Peyer's patch (tissue), 4 donors: ENCODE measurements around the gene CCDC57.

Experiments used
- POLR2A ChIP-seq, 2 donors: fragments of 450-650 bp; IDR thresholded peaks; one replicate each; pipeline ENCODE4 v1.5.1; 2017; ENCODE audit warnings: antibody characterized with exemption in 2 of 2, mild to moderate bottlenecking in 2 of 2, moderate library complexity in 2 of 2
- TF ChIP-seq, protein P1 (sequence below), 6 experiments: fragments of 450-650 bp in 4 of 6; fragments of 200-600 bp in 2 of 6; sonication (generic) in 1 of 6; IDR thresholded peaks; one replicate each; pipeline ENCODE4 v1.5.1; 2017 to 2019; ENCODE audit warnings: antibody characterized with exemption in 6 of 6, mild to moderate bottlenecking in 3 of 6, moderate library complexity in 1 of 6

GRCh38 chr17:82083009-82083408, 129.6 kb downstream of the CCDC57 start:
- TF ChIP-seq, protein P1, sequence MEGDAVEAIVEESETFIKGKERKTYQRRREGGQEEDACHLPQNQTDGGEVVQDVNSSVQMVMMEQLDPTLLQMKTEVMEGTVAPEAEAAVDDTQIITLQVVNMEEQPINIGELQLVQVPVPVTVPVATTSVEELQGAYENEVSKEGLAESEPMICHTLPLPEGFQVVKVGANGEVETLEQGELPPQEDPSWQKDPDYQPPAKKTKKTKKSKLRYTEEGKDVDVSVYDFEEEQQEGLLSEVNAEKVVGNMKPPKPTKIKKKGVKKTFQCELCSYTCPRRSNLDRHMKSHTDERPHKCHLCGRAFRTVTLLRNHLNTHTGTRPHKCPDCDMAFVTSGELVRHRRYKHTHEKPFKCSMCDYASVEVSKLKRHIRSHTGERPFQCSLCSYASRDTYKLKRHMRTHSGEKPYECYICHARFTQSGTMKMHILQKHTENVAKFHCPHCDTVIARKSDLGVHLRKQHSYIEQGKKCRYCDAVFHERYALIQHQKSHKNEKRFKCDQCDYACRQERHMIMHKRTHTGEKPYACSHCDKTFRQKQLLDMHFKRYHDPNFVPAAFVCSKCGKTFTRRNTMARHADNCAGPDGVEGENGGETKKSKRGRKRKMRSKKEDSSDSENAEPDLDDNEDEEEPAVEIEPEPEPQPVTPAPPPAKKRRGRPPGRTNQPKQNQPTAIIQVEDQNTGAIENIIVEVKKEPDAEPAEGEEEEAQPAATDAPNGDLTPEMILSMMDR (IDR thresholded peaks at IDR 0.05): no peak
- no peak for TF ChIP-seq POLR2A (IDR thresholded peaks at IDR 0.05)
